Effector memory CD8-positive, alpha-beta T cell (primary cell): ENCODE measurements around the gene NKX6-2.

Experiments
- ATAC-seq: fragments of 150-1000 bp; cut with Tn5 transposase; replicated peaks from 2 replicates; pipeline ENCODE4 v1.10.0; 2021; ENCODE audit warnings: mild to moderate bottlenecking, moderate library complexity
- DNase-seq, 3 experiments: peaks; one replicate each; pipeline ENCODE4 v3.0.0; 2021
- H3K27ac Mint-ChIP-seq, 2 donors: one replicate each; pipeline ENCODE4 v1.8.0; 2022; ENCODE audit warnings: mild to moderate bottlenecking in 2 of 2, mixed read lengths in 2 of 2, moderate library complexity in 2 of 2
- H3K27me3 Mint-ChIP-seq, 2 donors: one replicate each; pipeline ENCODE4 v1.8.0; 2022; ENCODE audit warnings: mixed read lengths in 2 of 2
- H3K36me3 Mint-ChIP-seq: one replicate; pipeline ENCODE4 v1.8.0; 2022; ENCODE audit warnings: mild to moderate bottlenecking, moderate library complexity, mixed read lengths; ENCODE audit not compliant: insufficient read depth
- H3K4me1 Mint-ChIP-seq, 2 donors: one replicate each; pipeline ENCODE4 v1.8.0; 2022; ENCODE audit warnings: low read depth in 2 of 2, mixed read lengths in 2 of 2
- H3K4me3 Mint-ChIP-seq, 2 donors: one replicate each; pipeline ENCODE4 v1.8.0; 2022; ENCODE audit warnings: mild to moderate bottlenecking in 2 of 2, mixed read lengths in 2 of 2, moderate library complexity in 2 of 2
- H3K9me3 Mint-ChIP-seq, 2 donors: one replicate each; pipeline ENCODE4 v1.8.0; 2022; ENCODE audit warnings: mixed read lengths in 2 of 2

The NKX6-2 gene

GRCh38 chr10:132820056-132820455, 34.1 kb upstream of the NKX6-2 start:
- Mint-ChIP-seq H3K4me1 (no peaks in the 10 kb centered on the region), H3K36me3 (no peaks in the 10 kb centered on the region), H3K27ac (no peak overlapping the region), H3K9me3 (no peaks in the 10 kb centered on the region), H3K4me3 (no peak overlapping the region), H3K27me3 (peaks cover 25 to 42% of the 10 kb centered on the region in 2 donors)
- ATAC-seq (no peak), DNase-seq (no peak)

DNA sequence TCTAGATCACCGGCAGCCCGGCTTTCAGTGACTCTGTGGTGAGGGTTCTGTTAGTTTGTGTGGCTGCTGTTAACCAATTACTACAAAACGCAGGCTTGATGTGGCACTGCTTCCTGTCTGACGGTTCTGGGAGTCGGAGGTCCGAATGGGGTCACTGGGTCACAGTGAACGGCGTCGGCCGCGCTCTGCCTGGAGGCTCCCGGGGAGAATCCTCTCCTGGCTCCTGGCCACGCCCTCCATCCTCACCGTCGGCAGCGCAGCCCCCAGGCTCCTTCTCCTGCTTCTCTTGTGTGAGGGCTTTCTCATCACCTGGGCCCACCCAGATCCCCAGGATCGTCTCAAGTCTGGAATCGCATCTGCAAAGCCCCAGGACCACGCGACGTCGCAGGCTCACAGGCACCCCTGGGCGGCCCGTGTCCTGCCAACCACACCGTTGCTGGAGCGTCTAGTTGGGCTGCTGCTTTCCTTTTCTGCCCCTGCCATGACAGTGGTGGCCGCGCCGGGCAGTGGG, 31.8 kb upstream of the NKX6-2 start:
- DNase-seq (no peak), ATAC-seq (no peak)
- H3K27me3 Mint-ChIP-seq, result peaks cover 25 to 42% of the 10 kb centered on the region in 2 donors
- H3K9me3 Mint-ChIP-seq, result no peaks in the 10 kb centered on the region
- H3K36me3 Mint-ChIP-seq, result no peaks in the 10 kb centered on the region
- no peaks in the 10 kb centered on the region for H3K4me1 Mint-ChIP-seq
- no peak overlapping the region for H3K27ac Mint-ChIP-seq
- no peak overlapping the region for H3K4me3 Mint-ChIP-seq

GRCh38 chr10:132816718-132817117, 30.8 kb upstream of the NKX6-2 start:
- DNase-seq, result no peak
- Mint-ChIP-seq H3K27me3 (peaks cover 25 to 42% of the 10 kb centered on the region in 2 donors), H3K4me1 (no peaks in the 10 kb centered on the region), H3K9me3 (no peaks in the 10 kb centered on the region), H3K27ac (no peak overlapping the region), H3K4me3 (no peak overlapping the region), H3K36me3 (peaks cover under 1% of the 10 kb centered on the region)
- ATAC-seq, result no peak

DNA sequence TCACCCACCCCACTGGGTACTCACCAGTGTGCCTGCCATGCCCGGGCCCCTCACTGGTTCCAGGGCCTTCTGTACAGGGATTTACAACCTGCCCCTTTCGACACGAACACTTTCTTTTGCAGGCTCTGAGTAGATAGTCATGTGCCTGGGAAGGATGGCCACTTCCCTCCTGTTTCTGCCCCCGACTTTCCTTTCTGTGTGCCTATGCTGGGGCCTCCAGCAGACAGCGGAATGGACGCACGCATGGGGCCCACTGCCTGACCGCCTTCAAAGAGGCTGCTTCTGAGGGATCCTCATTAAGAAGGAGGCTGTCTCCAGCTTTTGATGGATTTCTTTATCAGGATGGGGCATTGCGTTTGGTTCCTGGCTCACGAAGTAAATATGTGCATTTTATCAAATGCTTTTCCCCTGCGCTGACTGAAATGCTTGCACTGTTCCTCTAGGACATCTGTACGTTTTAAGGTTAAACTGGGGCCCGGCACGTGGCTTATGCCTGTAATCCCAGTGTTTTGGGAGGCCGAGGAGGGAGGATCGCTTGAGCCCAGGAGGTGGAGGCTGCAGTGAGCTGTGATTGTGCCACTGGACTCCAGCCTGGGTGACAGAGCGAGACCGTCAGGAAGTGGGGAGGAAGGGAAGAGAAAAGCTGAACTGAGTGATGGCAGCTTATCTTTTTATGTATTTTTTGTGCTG, 29.4 kb upstream of the NKX6-2 start:
- no peak overlapping the region for H3K27ac Mint-ChIP-seq
- H3K36me3 Mint-ChIP-seq, result peaks cover 3% of the 10 kb centered on the region
- no peak overlapping the region for H3K4me3 Mint-ChIP-seq
- peaks cover 25 to 43% of the 10 kb centered on the region in 2 donors for H3K27me3 Mint-ChIP-seq
- no peak for ATAC-seq
- no peaks in the 10 kb centered on the region for H3K4me1 Mint-ChIP-seq
- no peak for DNase-seq
- no peaks in the 10 kb centered on the region for H3K9me3 Mint-ChIP-seq

DNA sequence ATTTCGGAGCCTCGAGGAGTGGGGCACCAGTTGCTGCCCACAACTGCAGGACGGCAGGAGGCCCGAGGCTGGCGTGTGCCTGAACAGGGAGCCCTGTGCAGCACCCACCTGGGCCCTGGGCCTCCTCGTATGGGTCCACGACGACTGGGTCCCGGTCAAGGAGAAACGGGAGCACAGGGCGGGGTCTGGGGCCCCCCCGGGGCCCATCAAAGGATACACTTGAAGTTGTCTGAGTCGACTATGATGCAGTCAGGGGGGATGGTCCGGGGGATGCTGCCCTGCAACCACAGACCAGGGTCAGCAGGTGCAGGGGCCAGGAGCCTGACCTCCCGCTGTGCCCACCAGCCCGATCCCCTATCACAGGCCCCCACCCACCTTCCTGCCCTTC, 28.5 kb upstream of the NKX6-2 start:
- Mint-ChIP-seq H3K9me3 (no peaks in the 10 kb centered on the region), H3K27ac (no peak overlapping the region), H3K27me3 (peaks cover 25 to 44% of the 10 kb centered on the region in 2 donors), H3K4me3 (no peak overlapping the region), H3K4me1 (no peaks in the 10 kb centered on the region), H3K36me3 (peaks cover 3% of the 10 kb centered on the region)
- ATAC-seq, result no peak
- DNase-seq, result no peak

GRCh38 chr10:132813560-132814468, 27.9 kb upstream of the NKX6-2 start:
- Mint-ChIP-seq H3K4me3 (no peak overlapping the region), H3K27me3 (peaks cover 25 to 44% of the 10 kb centered on the region in 2 donors), H3K36me3 (peaks cover 3% of the 10 kb centered on the region), H3K4me1 (no peaks in the 10 kb centered on the region), H3K9me3 (no peaks in the 10 kb centered on the region), H3K27ac (no peak overlapping the region)
- DNase-seq, result no peak
- ATAC-seq, result no peak

DNA sequence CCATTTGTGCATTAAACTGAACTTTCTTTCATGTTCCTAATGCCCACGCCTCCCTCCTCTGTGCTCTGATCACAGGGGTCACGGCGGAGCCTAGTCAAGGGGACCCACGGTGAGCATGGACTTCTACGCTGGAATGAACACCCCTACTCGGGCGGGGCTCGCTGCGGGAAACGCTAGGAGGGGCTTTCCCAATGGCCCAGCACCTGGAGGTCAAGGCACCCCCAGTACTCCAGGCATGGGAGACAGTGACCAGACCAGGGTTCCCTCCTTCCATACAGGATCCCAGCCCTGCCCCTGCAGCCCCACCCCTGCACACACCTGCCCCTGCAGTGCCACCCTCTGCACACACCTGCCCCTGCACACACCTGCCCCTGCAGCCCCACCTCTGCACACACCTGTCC, 27.1 kb upstream of the NKX6-2 start:
- no peak for DNase-seq
- H3K36me3 Mint-ChIP-seq, result peaks cover 3% of the 10 kb centered on the region
- no peaks in the 10 kb centered on the region for H3K9me3 Mint-ChIP-seq
- no peak for ATAC-seq
- H3K27ac Mint-ChIP-seq, result no peak overlapping the region
- H3K27me3 Mint-ChIP-seq, result peaks cover 21 to 41% of the 10 kb centered on the region in 2 donors
- H3K4me1 Mint-ChIP-seq, result no peaks in the 10 kb centered on the region
- H3K4me3 Mint-ChIP-seq, result no peak overlapping the region

DNA sequence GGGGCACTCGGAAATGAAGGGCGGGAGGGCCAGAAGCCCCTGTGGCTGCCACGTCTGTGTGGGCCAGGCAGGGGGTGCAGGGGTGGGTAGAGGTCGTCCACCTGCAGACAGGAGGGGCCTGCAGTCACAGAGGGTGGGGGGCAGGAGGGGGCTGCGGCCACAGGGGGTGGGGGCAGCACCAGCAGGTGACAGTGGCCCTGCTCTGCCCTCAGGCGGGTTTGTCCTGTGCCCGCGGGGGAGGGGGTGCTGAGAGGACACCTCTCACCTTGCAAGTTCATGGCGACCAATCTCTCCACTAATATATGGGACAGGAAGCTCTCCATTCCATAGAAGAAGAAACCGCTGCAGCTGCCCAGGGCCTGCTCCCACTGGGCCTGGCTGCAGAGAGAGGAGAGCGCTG, 26.6 kb upstream of the NKX6-2 start:
- no peaks in the 10 kb centered on the region for H3K9me3 Mint-ChIP-seq
- H3K27me3 Mint-ChIP-seq, result peaks cover 16 to 36% of the 10 kb centered on the region in 2 donors
- H3K4me1 Mint-ChIP-seq, result no peaks in the 10 kb centered on the region
- ATAC-seq (no peak), DNase-seq (no peak)
- H3K27ac Mint-ChIP-seq, result no peak overlapping the region
- H3K36me3 Mint-ChIP-seq, result peaks cover 3% of the 10 kb centered on the region
- H3K4me3 Mint-ChIP-seq, result no peak overlapping the region

DNA sequence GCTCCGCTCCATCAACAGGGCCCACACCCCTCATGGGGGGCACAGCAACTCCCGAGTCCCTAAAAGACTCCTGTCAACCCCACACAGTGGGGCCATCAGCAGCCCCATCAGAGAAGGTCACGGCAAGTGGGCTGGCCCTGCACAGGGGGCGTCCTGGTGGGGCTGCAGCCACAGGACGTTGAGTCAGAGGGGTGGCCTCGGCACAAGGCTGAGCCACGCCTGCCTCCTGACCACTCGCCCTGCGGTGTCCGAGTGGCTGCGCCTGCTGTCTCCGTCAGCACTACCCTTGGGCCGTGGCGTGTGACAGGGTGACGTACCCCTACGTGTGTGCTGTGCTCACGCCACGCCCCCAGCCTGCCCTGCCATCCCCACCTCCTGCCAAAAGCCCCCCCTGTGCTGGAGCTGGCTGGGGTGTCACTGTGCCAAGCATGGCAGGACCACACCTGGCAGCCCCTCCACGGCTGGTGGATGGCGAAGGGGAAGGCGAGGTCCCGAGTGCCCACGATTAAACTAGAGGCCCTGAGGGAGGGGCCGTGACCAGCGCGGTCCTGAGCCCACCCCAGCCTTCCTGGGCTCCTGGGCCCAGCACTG, 26.0 kb upstream of the NKX6-2 start:
- Mint-ChIP-seq H3K27ac (no peak overlapping the region), H3K4me1 (no peaks in the 10 kb centered on the region), H3K27me3 (peaks cover 11 to 31% of the 10 kb centered on the region in 2 donors), H3K4me3 (no peak overlapping the region), H3K9me3 (no peaks in the 10 kb centered on the region), H3K36me3 (peaks cover 3% of the 10 kb centered on the region)
- no peak for DNase-seq
- no peak for ATAC-seq

- Mint-ChIP-seq H3K36me3 (peaks cover 3% of the 10 kb centered on the region), H3K4me3 (no peak overlapping the region), H3K27me3 (peaks cover 6 to 21% of the 10 kb centered on the region in 2 donors), H3K4me1 (no peaks in the 10 kb centered on the region), H3K27ac (no peak overlapping the region), H3K9me3 (no peaks in the 10 kb centered on the region)
- ATAC-seq, result no peak
- DNase-seq, result no peak
Measured at GRCh38 chr10:132810807-132811700, 25.1 kb upstream of the NKX6-2 start.

DNA sequence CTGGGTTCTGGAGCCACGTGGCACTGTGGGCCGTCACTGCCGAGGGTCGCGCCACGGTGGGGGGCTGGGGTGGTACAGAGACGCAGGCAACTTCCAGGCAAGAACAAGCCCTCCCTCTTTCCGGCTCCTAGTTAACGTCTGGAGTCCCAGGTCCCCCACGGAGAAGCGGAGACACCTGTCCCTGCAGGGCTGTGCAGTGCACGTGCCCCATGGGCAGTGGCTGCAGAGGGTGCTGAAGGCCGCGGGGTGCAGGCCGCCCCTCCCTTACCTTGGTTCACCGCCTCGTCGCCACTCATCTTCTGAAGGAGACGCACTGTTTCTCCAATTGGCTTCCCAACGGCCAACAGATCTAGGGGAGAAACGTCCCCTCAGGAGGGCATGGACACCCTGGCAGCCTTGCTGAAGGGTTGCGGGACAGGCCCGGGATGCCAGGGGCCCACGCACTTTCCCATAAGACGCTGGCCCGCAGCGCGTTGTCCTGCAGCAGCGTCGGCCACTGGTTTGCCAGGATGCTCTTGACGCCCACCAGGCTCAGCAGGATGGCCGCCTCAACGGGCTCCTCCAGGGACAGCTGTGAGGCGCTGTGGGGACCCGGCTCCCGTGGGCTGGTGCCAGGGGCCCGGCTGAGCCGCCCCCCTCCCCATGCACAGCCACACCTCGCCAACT, 24.3 kb upstream of the NKX6-2 start:
- no peaks in the 10 kb centered on the region for H3K9me3 Mint-ChIP-seq
- H3K27me3 Mint-ChIP-seq, result peaks cover under 1 to 13% of the 10 kb centered on the region in 2 donors
- H3K36me3 Mint-ChIP-seq, result peaks cover 3% of the 10 kb centered on the region
- H3K4me1 Mint-ChIP-seq, result no peaks in the 10 kb centered on the region
- H3K27ac Mint-ChIP-seq, result no peak overlapping the region
- H3K4me3 Mint-ChIP-seq, result no peak overlapping the region
- ATAC-seq (no peak), DNase-seq (no peak)

DNA sequence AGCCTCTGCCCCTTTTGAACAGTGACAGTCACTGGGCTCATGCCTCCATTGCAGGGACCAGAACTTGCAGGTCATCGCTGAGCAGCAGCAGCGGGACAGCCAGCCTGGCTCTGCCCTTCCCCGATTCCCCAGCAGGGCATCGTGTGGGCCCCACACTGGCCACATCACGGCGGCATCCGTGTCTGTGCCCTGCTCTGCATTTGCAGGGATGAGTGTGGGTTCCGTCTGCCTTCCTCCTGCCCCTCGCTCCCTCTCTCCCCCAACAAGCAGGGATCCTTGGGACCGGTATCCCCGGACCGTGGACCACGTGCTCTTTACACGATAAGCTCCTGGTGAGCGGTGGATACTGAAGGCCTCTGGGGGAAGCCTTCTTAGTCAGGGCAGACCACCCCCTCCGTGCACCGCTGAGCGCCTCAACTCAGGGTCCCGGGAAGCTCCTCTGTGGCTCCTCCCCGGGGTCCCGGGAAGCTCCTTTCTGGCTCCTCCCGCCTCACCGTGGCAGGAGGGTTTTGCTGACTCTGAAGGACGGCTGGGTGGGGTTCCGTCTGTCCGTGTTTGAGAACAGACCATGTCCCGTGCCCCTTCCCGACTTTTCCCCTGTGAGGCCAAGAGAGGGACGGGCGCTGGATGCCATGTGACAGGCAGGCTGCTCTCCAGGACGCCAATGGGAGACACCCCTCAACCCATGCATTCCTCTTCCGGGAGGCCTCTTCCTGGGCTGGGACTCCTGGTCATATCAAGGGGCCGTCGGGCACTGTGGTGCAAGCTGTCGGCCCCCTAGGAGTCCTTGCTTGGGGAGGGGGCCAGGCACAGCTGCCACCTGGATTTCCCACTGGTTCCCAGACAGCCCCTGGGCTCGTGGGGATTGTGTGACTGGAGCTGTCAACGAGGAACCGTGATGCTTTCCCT, 23.5 kb upstream of the NKX6-2 start:
- Mint-ChIP-seq H3K27ac (no peak overlapping the region), H3K9me3 (no peaks in the 10 kb centered on the region), H3K4me1 (no peaks in the 10 kb centered on the region), H3K36me3 (peaks cover 3% of the 10 kb centered on the region), H3K4me3 (no peak overlapping the region), H3K27me3 (peaks cover 0 to 11% of the 10 kb centered on the region in 2 donors)
- ATAC-seq (no peak), DNase-seq (no peak)
